ENCODE results near the gene AQR. TPM values are rescaled to one million over a fixed set of nuclear protein-coding genes. Genes with fewer than 3 reads are reported as not detected.

AQR gene
- total and polyA plus RNA-seq, 3 donors from 2014 or later = 37.6 to 39.2 (median 38.5) TPM

- Histone ChIP-seq H3K27me3 (no peaks in the 10 kb centered on the region), H3K36me3 (ENCODE audit: low read depth, missing control alignments) (no peaks in the 10 kb centered on the region), H3K9me3 (no peaks in the 10 kb centered on the region), H3K4me1 (no peaks in the 10 kb centered on the region), H3K27ac (no peak overlapping the region), H3K4me3 (no peak overlapping the region)
- intact Hi-C loops (cut with DNase I; ENCODE audit: low total_unique reads) = no loop called here
- TF ChIP-seq CTCF (IDR thresholded peaks at IDR 0.05) (no peak), POLR2A (IDR thresholded peaks at IDR 0.05) (no peak)
- no peak for DNase-seq
- 94 to 97% methylated on average over 2 of the region's 2 CpGs for WGBS, 2 donors
Measured at GRCh38 chr15:34927726-34928125, 41.8 kb downstream of the AQR start.

GRCh38 chr15:34914317-34914716 lies 55.2 kb downstream of the AQR start:
- no peaks in the 10 kb centered on the region for H3K27me3 ChIP-seq
- H3K4me1 ChIP-seq = no peaks in the 10 kb centered on the region
- H3K9me3 ChIP-seq = no peaks in the 10 kb centered on the region
- intact Hi-C loops (cut with DNase I; ENCODE audit: low total_unique reads) = no loop called here
- no peak overlapping the region for H3K27ac ChIP-seq
- TF ChIP-seq POLR2A (IDR thresholded peaks at IDR 0.05) (no peak), CTCF (IDR thresholded peaks at IDR 0.05) (no peak)
- no peak for DNase-seq
- no peak overlapping the region for H3K4me3 ChIP-seq
- 85 to 86% methylated on average over 2 of the region's 2 CpGs for WGBS, 2 donors
- no peaks in the 10 kb centered on the region for H3K36me3 ChIP-seq (ENCODE audit: low read depth, missing control alignments)

GRCh38 chr15:34905047-34905446 lies 64.5 kb downstream of the AQR start:
- 93 to 96% methylated on average over 1 of the region's 1 CpG for whole genome bisulfite sequencing, 2 donors
- no peaks in the 10 kb centered on the region for H3K9me3 ChIP-seq
- no peaks in the 10 kb centered on the region for H3K27me3 ChIP-seq
- DNase-seq = no peak
- intact Hi-C loops (cut with DNase I; ENCODE audit: low total_unique reads) = no loop called here
- no peak for TF ChIP-seq POLR2A (IDR thresholded peaks at IDR 0.05)
- TF ChIP-seq CTCF (IDR thresholded peaks at IDR 0.05) = no peak
- H3K36me3 ChIP-seq (ENCODE audit: low read depth, missing control alignments) = no peaks in the 10 kb centered on the region
- no peak overlapping the region for H3K4me3 ChIP-seq
- no peak overlapping the region for H3K27ac ChIP-seq
- no peaks in the 10 kb centered on the region for H3K4me1 ChIP-seq

GRCh38 chr15:34904527-34904926 lies 65.0 kb downstream of the AQR start:
- WGBS, 2 donors = 91 to 93% methylated on average over 1 of the region's 1 CpG
- H3K4me3 ChIP-seq = no peak overlapping the region
- H3K4me1 ChIP-seq = no peaks in the 10 kb centered on the region
- intact Hi-C loops (cut with DNase I; ENCODE audit: low total_unique reads) = no loop called here
- H3K27me3 ChIP-seq = no peaks in the 10 kb centered on the region
- no peak for DNase-seq
- no peak for TF ChIP-seq POLR2A (IDR thresholded peaks at IDR 0.05)
- TF ChIP-seq CTCF (IDR thresholded peaks at IDR 0.05) = no peak
- no peak overlapping the region for H3K27ac ChIP-seq
- H3K36me3 ChIP-seq (ENCODE audit: low read depth, missing control alignments) = no peaks in the 10 kb centered on the region
- no peaks in the 10 kb centered on the region for H3K9me3 ChIP-seq

GRCh38 chr15:34900748-34901147 lies 68.8 kb downstream of the AQR start:
- H3K27ac ChIP-seq = no peak overlapping the region
- no peaks in the 10 kb centered on the region for H3K36me3 ChIP-seq (ENCODE audit: low read depth, missing control alignments)
- intact Hi-C loops (cut with DNase I; ENCODE audit: low total_unique reads) = no loop called here
- no peaks in the 10 kb centered on the region for H3K4me1 ChIP-seq
- no peaks in the 10 kb centered on the region for H3K27me3 ChIP-seq
- DNase-seq = no peak
- TF ChIP-seq POLR2A (IDR thresholded peaks at IDR 0.05) (no peak), CTCF (IDR thresholded peaks at IDR 0.05) (no peak)
- H3K9me3 ChIP-seq = no peaks in the 10 kb centered on the region
- no peak overlapping the region for H3K4me3 ChIP-seq
- WGBS, 2 donors = 90 to 93% methylated on average over 7 of the region's 7 CpGs
